ENCODE data around the gene BFSP1. TPM values are rescaled to one million over a fixed set of nuclear protein-coding genes. Genes with fewer than 3 reads are reported as not detected.

The BFSP1 gene
- total RNA-seq = 0.51 and 0.82 TPM in 2 replicates

- peaks cover 22% of the 10 kb centered on the region for H3K4me1 Mint-ChIP-seq (ENCODE audit: low read depth)
- no peaks in the 10 kb centered on the region for H3K9me3 Mint-ChIP-seq
These were observed at the start of gene BFSP1 for GRCh38 chr20:17530716-17531664. BFSP1 (minus strand) TSS chr20:17531379; CDS start chr20:17531329, 50 bp downstream.

DNA sequence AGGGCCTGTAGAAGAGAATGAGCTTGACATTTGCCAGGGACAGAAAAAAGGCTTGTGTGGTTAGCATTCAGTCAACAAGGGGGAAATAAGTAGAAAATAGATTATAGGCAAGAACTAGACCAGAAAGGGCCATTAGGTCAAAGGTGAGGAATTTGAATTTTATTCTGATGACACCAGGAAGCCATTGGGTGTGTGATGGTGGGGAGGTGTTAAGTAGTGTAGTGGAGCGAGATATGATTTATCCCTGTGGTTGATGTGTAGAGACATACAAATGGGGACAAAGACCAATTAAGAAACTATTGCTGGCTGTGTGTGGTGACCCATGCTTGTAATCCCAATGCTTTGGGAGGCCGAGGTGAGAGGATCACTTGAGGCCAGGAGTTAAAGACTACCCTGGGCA is 49.7 kb upstream of the BFSP1 start:
- intact Hi-C loops (cut with micrococcal nuclease) = no loop called here
- Mint-ChIP-seq H3K36me3 (ENCODE audit: low read depth) (peaks cover 6% of the 10 kb centered on the region), H3K9me3 (no peaks in the 10 kb centered on the region), H3K4me3 (ENCODE audit: low read depth) (no peak overlapping the region), H3K27me3 (ENCODE audit: low read depth) (no peaks in the 10 kb centered on the region), H3K27ac (no peak overlapping the region), H3K4me1 (ENCODE audit: low read depth) (peaks cover 16% of the 10 kb centered on the region)
- DNase-seq (ENCODE audit: low spot score) = no peak

More at GRCh38 chr20:17530716-17531664, at the start of gene BFSP1:
- intact Hi-C loops (cut with micrococcal nuclease) = loop anchor here (1.0 to 10.0 kb wide), 5 partner anchors 25 to 462 kb away; partner anchors contain the start of genes MGME1 and SNX5
- Mint-ChIP-seq H3K27me3 (ENCODE audit: low read depth) (peaks cover 15% of the 10 kb centered on the region), H3K36me3 (ENCODE audit: low read depth) (no peaks in the 10 kb centered on the region), H3K4me3 (ENCODE audit: low read depth) (peak within 1 kb of the TSS; percentile 82), H3K27ac (peak within 1 kb of the TSS; percentile 92)
- peak; percentile 55 for DNase-seq (ENCODE audit: low spot score)

- no peaks in the 10 kb centered on the region for H3K27me3 Mint-ChIP-seq (ENCODE audit: low read depth)
- H3K36me3 Mint-ChIP-seq (ENCODE audit: low read depth) = peaks cover 10% of the 10 kb centered on the region
- peak overlapping the region; percentile 65 for H3K27ac Mint-ChIP-seq
- intact Hi-C loops (cut with micrococcal nuclease) = no loop called here
- no peak for DNase-seq (ENCODE audit: low spot score)
- no peaks in the 10 kb centered on the region for H3K9me3 Mint-ChIP-seq
- peaks cover 16% of the 10 kb centered on the region for H3K4me1 Mint-ChIP-seq (ENCODE audit: low read depth)
- no peak overlapping the region for H3K4me3 Mint-ChIP-seq (ENCODE audit: low read depth)
These were observed 48.3 kb upstream of the BFSP1 start for GRCh38 chr20:17579369-17580039.

DNA sequence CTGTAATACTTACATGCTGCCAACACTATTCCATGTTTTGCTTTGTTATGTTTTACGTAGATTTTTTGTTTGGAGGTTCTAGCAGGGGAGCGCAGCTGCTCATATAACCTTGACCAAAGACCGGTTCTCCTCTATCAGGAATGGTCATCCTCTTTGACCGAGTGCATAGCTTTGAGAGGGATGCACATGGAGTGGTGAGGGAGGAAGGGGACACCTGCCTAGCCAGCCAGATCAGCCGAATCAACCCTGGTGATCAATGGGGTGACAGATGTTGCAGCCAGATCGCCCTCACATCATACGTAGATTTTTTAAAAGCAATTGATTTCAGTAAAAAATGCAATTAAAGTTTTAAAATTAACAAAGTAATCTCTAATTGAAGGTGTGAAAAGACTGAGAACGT is 45.0 kb upstream of the BFSP1 start:
- Mint-ChIP-seq H3K27ac (no peak overlapping the region), H3K4me3 (ENCODE audit: low read depth) (no peak overlapping the region), H3K4me1 (ENCODE audit: low read depth) (peaks cover 24% of the 10 kb centered on the region), H3K9me3 (no peaks in the 10 kb centered on the region), H3K27me3 (ENCODE audit: low read depth) (no peaks in the 10 kb centered on the region), H3K36me3 (ENCODE audit: low read depth) (peaks cover 10% of the 10 kb centered on the region)
- DNase-seq (ENCODE audit: low spot score) = no peak
- intact Hi-C loops (cut with micrococcal nuclease) = no loop called here

GRCh38 chr20:17573463-17573862 is 42.3 kb upstream of the BFSP1 start:
- intact Hi-C loops (cut with micrococcal nuclease) = no loop called here
- peaks cover 24% of the 10 kb centered on the region for H3K4me1 Mint-ChIP-seq (ENCODE audit: low read depth)
- H3K4me3 Mint-ChIP-seq (ENCODE audit: low read depth) = no peak overlapping the region
- peaks cover 7% of the 10 kb centered on the region for H3K36me3 Mint-ChIP-seq (ENCODE audit: low read depth)
- no peaks in the 10 kb centered on the region for H3K9me3 Mint-ChIP-seq
- no peak overlapping the region for H3K27ac Mint-ChIP-seq
- DNase-seq (ENCODE audit: low spot score) = no peak
- no peaks in the 10 kb centered on the region for H3K27me3 Mint-ChIP-seq (ENCODE audit: low read depth)

DNA sequence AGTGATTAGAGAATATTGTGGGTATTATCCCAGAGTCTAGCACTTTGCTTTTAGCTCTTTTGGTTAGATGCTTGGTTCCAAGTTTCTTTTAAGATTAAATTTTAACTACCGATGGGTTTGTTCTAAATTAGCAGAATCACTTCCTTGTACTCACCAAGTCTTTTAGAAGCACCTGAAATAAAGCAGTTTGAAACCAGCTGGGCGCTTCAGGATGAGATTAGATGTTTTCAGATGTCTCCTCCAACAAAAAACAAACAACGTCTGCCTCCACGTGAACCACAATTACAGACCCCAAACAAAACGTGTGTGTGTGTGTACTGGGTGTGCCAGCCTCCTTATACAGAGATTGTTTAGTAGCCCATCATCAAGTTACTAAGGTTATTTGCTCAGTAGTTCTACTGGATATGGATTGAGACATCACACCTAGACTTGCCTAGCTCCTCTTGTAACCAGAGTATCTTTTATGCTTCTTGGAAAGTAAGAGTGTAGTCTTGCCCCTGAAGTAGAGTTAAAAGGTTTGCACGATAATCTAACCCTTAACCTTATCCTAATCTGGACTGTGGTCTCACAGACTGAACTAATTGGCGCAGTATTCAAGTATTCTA is 41.0 kb upstream of the BFSP1 start:
- peaks cover 24% of the 10 kb centered on the region for H3K4me1 Mint-ChIP-seq (ENCODE audit: low read depth)
- H3K27me3 Mint-ChIP-seq (ENCODE audit: low read depth) = peaks cover 6% of the 10 kb centered on the region
- no peak for DNase-seq (ENCODE audit: low spot score)
- intact Hi-C loops (cut with micrococcal nuclease) = no loop called here
- no peak overlapping the region for H3K27ac Mint-ChIP-seq
- peaks cover 7% of the 10 kb centered on the region for H3K36me3 Mint-ChIP-seq (ENCODE audit: low read depth)
- H3K9me3 Mint-ChIP-seq = no peaks in the 10 kb centered on the region
- H3K4me3 Mint-ChIP-seq (ENCODE audit: low read depth) = peak overlapping the region; percentile 42

DNA sequence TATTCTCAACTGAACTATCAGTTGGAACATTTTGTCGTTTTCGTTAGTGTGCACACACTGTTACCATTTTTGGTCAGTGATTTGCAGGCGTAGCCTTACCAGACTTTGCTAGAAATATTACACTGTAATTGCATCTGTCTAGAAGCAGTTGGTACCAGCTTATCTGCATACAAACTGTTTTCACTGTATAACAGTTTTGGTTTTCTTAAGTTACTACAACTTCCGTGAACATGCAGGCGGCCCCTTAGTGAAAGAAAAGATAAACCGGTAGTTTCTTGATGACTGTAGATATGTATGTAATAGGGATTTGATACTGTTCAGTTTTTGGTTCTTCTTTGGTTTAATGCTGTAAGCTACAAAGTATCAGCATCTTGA is 40.0 kb upstream of the BFSP1 start:
- DNase-seq (ENCODE audit: low spot score) = no peak
- peaks cover 2% of the 10 kb centered on the region for H3K9me3 Mint-ChIP-seq
- peaks cover 7% of the 10 kb centered on the region for H3K36me3 Mint-ChIP-seq (ENCODE audit: low read depth)
- peak overlapping the region; percentile 91 for H3K4me3 Mint-ChIP-seq (ENCODE audit: low read depth)
- intact Hi-C loops (cut with micrococcal nuclease) = loop anchor here (1.0 to 2.0 kb wide), 5 partner anchors 13 to 398 kb away; partner anchors contain the start of genes MGME1 and SNX5
- H3K4me1 Mint-ChIP-seq (ENCODE audit: low read depth) = peaks cover 22% of the 10 kb centered on the region
- H3K27ac Mint-ChIP-seq = peak overlapping the region; percentile 90
- H3K27me3 Mint-ChIP-seq (ENCODE audit: low read depth) = peaks cover 6% of the 10 kb centered on the region

- intact Hi-C loops (cut with micrococcal nuclease) = loop anchor here (1.0 to 2.0 kb wide), 5 partner anchors 12 to 398 kb away; partner anchors contain the start of genes MGME1 and SNX5
- DNase-seq (ENCODE audit: low spot score) = peak; percentile 23
- H3K27me3 Mint-ChIP-seq (ENCODE audit: low read depth) = peaks cover 6% of the 10 kb centered on the region
- peak overlapping the region; percentile 91 for H3K4me3 Mint-ChIP-seq (ENCODE audit: low read depth)
- H3K27ac Mint-ChIP-seq = peak overlapping the region; percentile 90
- peaks cover 7% of the 10 kb centered on the region for H3K36me3 Mint-ChIP-seq (ENCODE audit: low read depth)
- H3K9me3 Mint-ChIP-seq = peaks cover 3% of the 10 kb centered on the region
- peaks cover 22% of the 10 kb centered on the region for H3K4me1 Mint-ChIP-seq (ENCODE audit: low read depth)
These were observed 39.4 kb upstream of the BFSP1 start for GRCh38 chr20:17570347-17571152.

DNA sequence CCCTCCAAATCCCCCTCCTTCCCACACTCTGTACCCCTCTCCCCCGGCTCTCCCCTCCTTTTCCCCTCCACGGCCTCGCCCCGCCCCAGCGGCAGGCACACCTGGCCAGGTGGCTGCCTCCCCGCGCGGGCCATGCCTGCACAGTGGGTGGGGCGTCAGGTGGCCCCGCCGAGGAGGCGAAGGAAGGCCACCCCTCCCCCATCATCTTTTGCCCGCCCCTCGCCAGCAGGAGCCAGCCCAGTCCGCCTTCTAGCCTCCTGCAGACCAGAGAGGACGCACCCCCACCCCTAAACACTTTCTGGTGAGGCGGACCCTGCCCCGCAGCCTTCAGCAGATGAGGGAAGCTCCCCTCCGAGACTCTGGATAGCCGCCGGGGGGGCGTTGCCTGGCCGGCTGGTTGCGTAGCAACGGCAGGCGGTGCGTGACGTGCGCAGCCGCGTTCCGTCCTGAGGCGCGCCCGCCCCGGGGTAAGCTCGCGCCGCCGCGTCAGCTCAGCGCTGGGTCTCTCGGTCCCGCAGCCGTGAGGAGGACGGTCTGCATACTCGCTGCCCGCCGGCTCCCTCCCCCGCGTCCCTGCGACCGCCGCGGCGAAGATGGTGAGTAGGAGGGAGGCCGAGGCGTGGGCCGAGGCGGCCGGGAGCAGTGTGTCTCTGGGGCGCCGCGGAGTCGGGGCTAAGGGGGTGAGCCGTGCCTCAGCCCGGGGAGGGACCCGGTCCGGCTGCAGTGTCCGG is 38.6 kb upstream of the BFSP1 start, which contains the start of gene DSTN:
Gene DSTN (plus strand): TSS at position 460 of the 731 bp plus-strand sequence. CDS start 134 bp downstream, at position 594.
- H3K27me3 Mint-ChIP-seq (ENCODE audit: low read depth) = peaks cover 9% of the 10 kb centered on the region
- peak; percentile 85 for DNase-seq (ENCODE audit: low spot score)
- H3K27ac Mint-ChIP-seq = peak within 1 kb of the TSS; percentile 90
- H3K36me3 Mint-ChIP-seq (ENCODE audit: low read depth) = peaks cover 3% of the 10 kb centered on the region
- peak within 1 kb of the TSS; percentile 93 for H3K4me3 Mint-ChIP-seq (ENCODE audit: low read depth)
- H3K9me3 Mint-ChIP-seq = peaks cover 3% of the 10 kb centered on the region
- peaks cover 22% of the 10 kb centered on the region for H3K4me1 Mint-ChIP-seq (ENCODE audit: low read depth)
- intact Hi-C loops (cut with micrococcal nuclease) = loop anchor here (2.0 kb wide), 4 partner anchors 41 to 399 kb away; partner anchors contain the start of genes MGME1 and SNX5

GRCh38 chr20:17568972-17569521 is 37.9 kb upstream of the BFSP1 start:
- H3K4me3 Mint-ChIP-seq (ENCODE audit: low read depth) = peak overlapping the region; percentile 42
- DNase-seq (ENCODE audit: low spot score) = no peak
- peaks cover 22% of the 10 kb centered on the region for H3K4me1 Mint-ChIP-seq (ENCODE audit: low read depth)
- H3K27ac Mint-ChIP-seq = no peak overlapping the region
- intact Hi-C loops (cut with micrococcal nuclease) = no loop called here
- H3K27me3 Mint-ChIP-seq (ENCODE audit: low read depth) = peaks cover 9% of the 10 kb centered on the region
- peaks cover 3% of the 10 kb centered on the region for H3K9me3 Mint-ChIP-seq
- peaks cover 3% of the 10 kb centered on the region for H3K36me3 Mint-ChIP-seq (ENCODE audit: low read depth)

Data from activated T-helper 2 cell treated with anti-CD3 and anti-CD28 coated beads, Interferon-gamma antibody, Interleukin-2, Interleukin-4, amounts not matched to agents 10 μg/mL and 5 μg/mL and 100 μg/mL, durations not matched to agents 14 hours and 24 hours and 36 hours (primary cell).